Kidney (tissue), 14 donors: ENCODE data around the gene SMIM17. TPM values are rescaled to one million over a fixed set of nuclear protein-coding genes. Genes with fewer than 3 reads are reported as not detected.
A peak's percentile ranks its signal among the peaks of the same experiment; 100 is the strongest.

Experiments used
- DNase-seq, 5 donors: peaks; one replicate each; pipeline ENCODE4 v3.0.0-alpha.2; 2013 to 2020
- FAIRE-seq: peaks from 2 replicates; lab custom pipeline; 2012; peaks lifted over from hg19 to GRCh38; lab: Jason Lieb, UNC
- H3K27ac ChIP-seq, 2 donors: one replicate each; pipeline ENCODE4 v1.7.0; 2013; ENCODE audit warnings: low read depth in 2 of 2, low read length in 2 of 2, inconsistent platforms in 1 of 2
- H3K27me3 ChIP-seq: one replicate; pipeline ENCODE4 v1.7.1; 2013; ENCODE audit warnings: low read length, inconsistent platforms; ENCODE audit not compliant: control insufficient read depth, insufficient read depth
- H3K36me3 ChIP-seq, 3 donors: one replicate each; pipeline versions ENCODE4 v1.7.0 to v1.7.1; 2013; ENCODE audit warnings: low read length in 3 of 3, control low read depth in 1 of 3, inconsistent platforms in 1 of 3; ENCODE audit not compliant: insufficient read depth in 3 of 3, control insufficient read depth in 2 of 3
- H3K4me1 ChIP-seq, 3 donors: one replicate each; pipeline versions ENCODE4 v1.7.0 to v1.7.1; 2013; ENCODE audit warnings: low read length in 3 of 3, inconsistent platforms in 1 of 3, low read depth in 1 of 3; ENCODE audit not compliant: control insufficient read depth in 2 of 3, insufficient read depth in 2 of 3
- H3K4me3 ChIP-seq, 3 donors: one replicate each; pipeline versions ENCODE4 v1.7.0 to v1.8.1; 2013; ENCODE audit warnings: low read length in 3 of 3, control low read depth in 1 of 3, inconsistent platforms in 1 of 3
- H3K9ac ChIP-seq, 3 donors: one replicate each; pipeline versions ENCODE4 v1.7.0 to v1.7.1; 2013; ENCODE audit warnings: low read length in 3 of 3, control low read depth in 1 of 3, inconsistent platforms in 1 of 3
- H3K9me3 ChIP-seq, 3 donors: one replicate each; pipeline versions ENCODE4 v1.7.0 to v1.7.1; 2013; ENCODE audit warnings: low read length in 3 of 3, control low read depth in 1 of 3, inconsistent platforms in 1 of 3; ENCODE audit not compliant: control insufficient read depth in 2 of 3, insufficient read depth in 1 of 3
- intact Hi-C: fragments of 100-400 bp; cut with DNase I; formaldehyde crosslinking; loops from one replicate; pipeline ENCODE4 v1.11.1; 2022
- polyA plus RNA-seq: library from polyadenylated mRNA; stranded (reverse); fragments of 350-450 nt; fragmentation: Illumina TruSeq; extraction: RNeasy Lipid Tissue Mini Kit (QIAGEN cat#74804); gene quantifications from one replicate; pipeline ENCODE4 v1.2.3, GENCODE V29; 2014; ENCODE audit warnings: low read depth, low replicate concordance; ENCODE audit not compliant: insufficient read depth
- total RNA-seq: library from RNA; stranded (reverse); fragmentation: NEBNext Ultra II Directional; extraction: Animal tissue kit (Norgen Biotek cat#: 25700); gene quantifications from one replicate; pipeline ENCODE4 v1.2.1, GENCODE V29; 2021
- TF ChIP-seq, protein P1 (sequence below): IDR thresholded peaks from 3 replicates; pipeline ENCODE4 v1.5.1; 2012; ENCODE audit warnings: mild to moderate bottlenecking, moderate library complexity, borderline replicate concordance; ENCODE audit not compliant: insufficient read depth; ENCODE audit errors: extremely low read depth
- donor health status: control.
- donor health status: control.
- donor health status: control.
- donor health status: control.
- donor health status: control.
- donor health status: DM: yes; HTN: yes; CAD: no.
- donor health status: Normal renal cell carcinoma (clear cell type).

The SMIM17 gene
- total and polyA plus RNA-seq, 2 donors from 2014 or later: 0.47 TPM; not detected in 1

DNA sequence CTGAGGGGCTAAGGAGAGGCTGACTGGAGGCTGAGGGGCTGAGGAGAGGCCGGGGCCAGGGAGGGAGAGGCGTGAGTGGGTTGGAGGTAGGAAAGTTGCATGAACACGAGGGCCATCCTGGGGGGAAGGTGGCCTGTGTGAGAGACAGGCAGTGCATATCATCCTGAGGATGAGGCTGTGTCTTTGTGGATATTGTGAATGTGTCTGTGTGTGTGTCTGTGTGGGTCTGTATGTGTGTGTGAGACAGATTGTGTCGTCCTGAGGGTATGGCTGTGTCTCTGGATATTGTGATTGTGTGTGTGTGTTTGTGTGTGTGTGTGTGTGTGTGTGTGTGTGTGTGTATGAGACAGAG is 47.4 kb upstream of the SMIM17 start:
- intact Hi-C loops: no loop called here
- FAIRE-seq: no peak
- no peaks in the 10 kb centered on the region for H3K9me3 ChIP-seq
- peak overlapping the region; percentile 94 to 100 (median 97) for H3K4me3 ChIP-seq
- TF ChIP-seq, protein P1, sequence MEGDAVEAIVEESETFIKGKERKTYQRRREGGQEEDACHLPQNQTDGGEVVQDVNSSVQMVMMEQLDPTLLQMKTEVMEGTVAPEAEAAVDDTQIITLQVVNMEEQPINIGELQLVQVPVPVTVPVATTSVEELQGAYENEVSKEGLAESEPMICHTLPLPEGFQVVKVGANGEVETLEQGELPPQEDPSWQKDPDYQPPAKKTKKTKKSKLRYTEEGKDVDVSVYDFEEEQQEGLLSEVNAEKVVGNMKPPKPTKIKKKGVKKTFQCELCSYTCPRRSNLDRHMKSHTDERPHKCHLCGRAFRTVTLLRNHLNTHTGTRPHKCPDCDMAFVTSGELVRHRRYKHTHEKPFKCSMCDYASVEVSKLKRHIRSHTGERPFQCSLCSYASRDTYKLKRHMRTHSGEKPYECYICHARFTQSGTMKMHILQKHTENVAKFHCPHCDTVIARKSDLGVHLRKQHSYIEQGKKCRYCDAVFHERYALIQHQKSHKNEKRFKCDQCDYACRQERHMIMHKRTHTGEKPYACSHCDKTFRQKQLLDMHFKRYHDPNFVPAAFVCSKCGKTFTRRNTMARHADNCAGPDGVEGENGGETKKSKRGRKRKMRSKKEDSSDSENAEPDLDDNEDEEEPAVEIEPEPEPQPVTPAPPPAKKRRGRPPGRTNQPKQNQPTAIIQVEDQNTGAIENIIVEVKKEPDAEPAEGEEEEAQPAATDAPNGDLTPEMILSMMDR: no peak
- no peak overlapping the region for H3K27ac ChIP-seq
- H3K9ac ChIP-seq: peak overlapping the region; percentile 79 to 99 (median 92)
- no peak for DNase-seq
- peaks cover 4 to 10% (median 8%) of the 10 kb centered on the region in 3 donors for H3K4me1 ChIP-seq
- no peaks in the 10 kb centered on the region for H3K27me3 ChIP-seq
- no peaks in the 10 kb centered on the region for H3K36me3 ChIP-seq

DNA sequence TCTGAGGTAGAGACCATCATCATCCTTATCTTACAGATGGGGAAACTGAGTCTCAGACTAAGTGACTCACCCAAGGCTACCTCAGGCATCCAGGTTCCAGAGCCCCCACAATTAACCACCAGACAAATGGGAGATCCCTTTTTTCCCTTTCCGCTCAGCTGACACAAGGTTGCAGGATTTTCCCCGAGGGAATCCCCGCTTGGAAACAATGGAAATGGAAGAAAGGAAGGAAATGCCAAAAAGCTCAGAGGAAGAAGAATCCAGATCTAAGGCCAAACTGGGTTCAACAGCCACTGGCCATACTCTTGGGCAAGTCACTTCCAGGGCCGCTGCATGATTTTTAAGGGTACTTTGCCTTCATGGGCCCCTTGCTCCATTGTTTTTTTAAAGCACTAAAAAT is 46.3 kb upstream of the SMIM17 start:
- intact Hi-C loops: no loop called here
- no peak for FAIRE-seq
- TF ChIP-seq, protein P1: no peak

DNA sequence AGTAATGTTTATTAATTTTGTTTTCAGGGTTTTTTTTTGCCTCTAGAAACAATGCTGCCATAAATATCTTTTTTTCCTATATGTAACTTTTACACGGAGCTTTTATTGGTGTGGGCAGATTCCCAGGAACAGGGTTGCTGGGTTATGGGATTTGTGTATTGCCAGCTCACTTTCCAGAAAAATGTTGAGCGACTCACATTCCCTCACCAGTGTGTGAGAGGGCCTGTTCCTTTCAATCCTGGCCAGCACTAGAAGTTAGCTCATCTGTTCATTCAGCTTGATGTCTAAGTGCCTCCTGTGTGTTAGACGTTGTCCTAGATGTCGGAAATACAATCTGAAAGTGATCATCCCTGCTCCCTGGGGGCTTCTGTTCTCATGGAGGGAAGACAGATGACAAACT is 45.3 kb upstream of the SMIM17 start:
- FAIRE-seq (no peak), DNase-seq (no peak)
- Histone ChIP-seq H3K9me3 (peaks cover 0 to 3% (median 2%) of the 10 kb centered on the region in 3 donors), H3K9ac (no peak overlapping the region), H3K36me3 (peaks cover 7 to 9% (median 7%) of the 10 kb centered on the region in 3 donors), H3K27ac (no peak overlapping the region), H3K4me1 (peaks cover 4 to 10% (median 8%) of the 10 kb centered on the region in 3 donors), H3K27me3 (no peaks in the 10 kb centered on the region), H3K4me3 (no peak overlapping the region)
- TF ChIP-seq, protein P1: no peak
- intact Hi-C loops: no loop called here

More for the DNA sequence above, 46.3 kb upstream of the SMIM17 start:
- H3K9ac ChIP-seq: no peak overlapping the region
- H3K36me3 ChIP-seq: peaks cover 4 to 8% (median 7%) of the 10 kb centered on the region in 3 donors
- H3K27ac ChIP-seq: no peak overlapping the region
- DNase-seq: no peak
- H3K9me3 ChIP-seq: peaks cover 0 to 3% (median 0%) of the 10 kb centered on the region in 3 donors
- peaks cover 4 to 10% (median 8%) of the 10 kb centered on the region in 3 donors for H3K4me1 ChIP-seq
- no peaks in the 10 kb centered on the region for H3K27me3 ChIP-seq
- no peak overlapping the region for H3K4me3 ChIP-seq

DNA sequence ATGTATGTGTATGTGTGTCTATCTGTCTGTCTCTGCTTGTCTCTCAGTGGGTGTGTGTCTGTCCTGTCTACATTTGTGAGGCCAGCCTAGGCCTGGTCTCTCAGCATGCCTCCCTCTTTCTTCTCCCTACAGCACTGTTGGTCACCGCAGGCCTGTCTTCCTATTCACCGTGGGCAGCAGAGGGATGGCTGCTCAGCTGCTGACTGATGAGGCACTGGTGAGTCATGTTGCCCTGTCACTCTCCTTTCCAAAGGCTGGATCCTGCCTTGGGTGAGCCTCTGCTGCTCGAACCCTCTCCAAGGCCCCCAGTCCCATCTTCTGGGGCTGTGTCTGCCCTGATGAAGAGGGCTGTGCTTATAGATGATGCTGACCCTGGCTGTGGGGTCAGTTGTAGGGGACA is 41.6 kb upstream of the SMIM17 start:
- TF ChIP-seq, protein P1: no peak
- no peak overlapping the region for H3K9ac ChIP-seq
- peaks cover 0 to 1% (median under 1%) of the 10 kb centered on the region in 3 donors for H3K4me1 ChIP-seq
- no peak for DNase-seq
- H3K9me3 ChIP-seq: peaks cover 4 to 9% (median 9%) of the 10 kb centered on the region in 3 donors
- FAIRE-seq: no peak
- H3K27ac ChIP-seq: no peak overlapping the region
- no peak overlapping the region for H3K4me3 ChIP-seq
- peaks cover 7 to 9% (median 7%) of the 10 kb centered on the region in 3 donors for H3K36me3 ChIP-seq
- intact Hi-C loops: no loop called here
- no peaks in the 10 kb centered on the region for H3K27me3 ChIP-seq
